A549 (cell line): Measurements from ENCODE around the gene SH3BP2. TPM values are rescaled to one million over a fixed set of nuclear protein-coding genes. Genes with fewer than 3 reads are reported as not detected.
A peak's percentile ranks its signal among the peaks of the same experiment; 100 is the strongest.

Experiments used
- ATAC-seq, 2 experiments: fragments of 200-7000 bp in 1 of 2; fragments of >200 bp in 1 of 2; cut with Nextera tagmentation in 1 of 2; cut with Tn5 transposase in 1 of 2; 3 replicates each; pipeline versions ENCODE4 v1.8.0 to v1.9.1; 2018 to 2020; ENCODE audit warnings: mild to moderate bottlenecking in 1 of 2, moderate library complexity in 1 of 2
- CTCF ChIA-PET: fragments of 300-600 bp; sonication (Branson Sonifier 250); formaldehyde crosslinking; extraction: SDS; loops from one replicate; lab custom pipeline; 2021; ENCODE audit warnings: antibody characterized with exemption, inconsistent platforms; lab: Yijun Ruan, JAX
- POLR2A ChIA-PET: fragments of 350-600 bp; formaldehyde crosslinking; extraction: SDS; loops from one replicate; lab custom pipeline; 2021; ENCODE audit warnings: antibody characterized with exemption, inconsistent platforms; lab: Yijun Ruan, JAX
- DNase-seq, 2 experiments: peaks; one replicate each; pipeline versions ENCODE4 v3.0.0 to v3.0.0-alpha.2; 2011 to 2016; ENCODE audit warnings: low read depth in 1 of 2, low spot score in 1 of 2
- FAIRE-seq: peaks from 2 replicates; lab custom pipeline; 2011; peaks lifted over from hg19 to GRCh38; lab: Jason Lieb, UNC
- H3K27ac ChIP-seq, 2 experiments: fragments of >200 bp; sonication (Bioruptor Twin); formaldehyde crosslinking; 3 replicates each; pipeline ENCODE4 v1.5.1; 2016 to 2017
- H3K4me1 ChIP-seq: fragments of >200 bp; sonication (Bioruptor Twin); formaldehyde crosslinking; 3 replicates; pipeline ENCODE4 v1.6.1; 2016
- H3K4me2 ChIP-seq: fragments of >200 bp; sonication (Bioruptor Twin); formaldehyde crosslinking; 3 replicates; pipeline ENCODE4 v1.6.1; 2016
- H3K4me3 ChIP-seq: fragments of >200 bp; sonication (Bioruptor Twin); formaldehyde crosslinking; 3 replicates; pipeline ENCODE4 v1.5.1; 2016
- H3K9me3 ChIP-seq: fragments of >200 bp; sonication (Bioruptor Twin); formaldehyde crosslinking; 3 replicates; pipeline ENCODE4 v1.6.1; 2016
- CBX2 ChIP-seq: fragments of 200-600 bp; sonication (generic); IDR thresholded peaks from 2 replicates; pipeline ENCODE4 v1.6.1; 2016; ENCODE audit warnings: low read depth, mild to moderate bottlenecking, borderline replicate concordance
- CHD2 ChIP-seq: fragments of 150-350 bp; IDR thresholded peaks from 2 replicates; pipeline ENCODE4 v1.6.1; 2014; ENCODE audit warnings: low read length; ENCODE audit not compliant: partially characterized antibody
- EHF ChIP-seq: fragments of 250-450 bp; sonication (Bioruptor Pico); IDR thresholded peaks from 2 replicates; pipeline ENCODE4 v1.5.0; 2020; ENCODE audit warnings: mild to moderate bottlenecking
- HOXB5 ChIP-seq: fragments of 250-450 bp; sonication (Bioruptor Pico); IDR thresholded peaks from 2 replicates; pipeline ENCODE4 v1.5.0; 2020; ENCODE audit warnings: mild to moderate bottlenecking, moderate library complexity
- JUNB ChIP-seq: fragments of >200 bp; sonication (Bioruptor Twin); formaldehyde crosslinking; IDR thresholded peaks from 2 replicates; pipeline ENCODE4 v1.6.1; 2016
- KDM1A ChIP-seq: fragments of 200-600 bp; sonication (generic); IDR thresholded peaks from 2 replicates; pipeline ENCODE4 v1.6.1; 2016; ENCODE audit warnings: low read depth, mild to moderate bottlenecking
- MYC ChIP-seq: IDR thresholded peaks from 2 replicates; pipeline ENCODE4 v1.6.1; 2012; ENCODE audit warnings: mild to moderate bottlenecking, inconsistent platforms, low read length, improper control_type of control experiment, borderline replicate concordance
- RAD21 ChIP-seq, 2 experiments: fragments of >200 bp in 1 of 2; sonication (Bioruptor Twin) in 1 of 2; formaldehyde crosslinking in 1 of 2; IDR thresholded peaks in 1 of 2; conservative IDR thresholded peaks in 1 of 2; 2 replicates in 1 of 2; 3 replicates in 1 of 2; pipeline ENCODE4 v1.6.1; 2012 to 2018; ENCODE audit warnings: inconsistent platforms in 1 of 2
- RCOR1 ChIP-seq: fragments of 150-350 bp; IDR thresholded peaks from 2 replicates; pipeline ENCODE4 v1.6.1; 2014; ENCODE audit warnings: antibody characterized with exemption, low read length, low read depth
- RFX5 ChIP-seq: fragments of 450-650 bp; IDR thresholded peaks from 2 replicates; pipeline ENCODE4 v1.7.1; 2014; ENCODE audit warnings: antibody characterized with exemption, mild to moderate bottlenecking, moderate library complexity
- SREBF2 ChIP-seq: fragments of 450-650 bp; IDR thresholded peaks from 2 replicates; pipeline ENCODE4 v1.6.1; 2014; ENCODE audit warnings: mild to moderate bottlenecking, moderate library complexity
- WGBS: methylation state at CpG from one replicate; pipeline ENCODE4 v1.1.6; 2017; ENCODE audit errors: missing lambda C conversion rate; 5-methylcytosine and 5-hydroxymethylcytosine counted together
- polyA plus RNA-seq, 4 experiments: library from polyadenylated mRNA; depleted of rRNA in 3 of 4; stranded (reverse); fragments of >200 nt; fragmentation: RNase III in 1 of 4; extraction: RNeasy Plus Mini Kit Qiagen cat#74134 plus additional on column Dnase treatment in 1 of 4; gene quantifications; 2 replicates in 3 of 4; 3 replicates in 1 of 4; pipeline ENCODE4 v1.2.3, GENCODE V29; 2011 to 2017
- TF ChIP-seq, protein P1 (sequence below): fragments of 200-600 bp; sonication (generic); IDR thresholded peaks from 2 replicates; pipeline ENCODE4 v1.6.1; 2016; ENCODE audit warnings: antibody characterized with exemption, mild to moderate bottlenecking, moderate library complexity
- TF ChIP-seq, protein P2 (sequence below): fragments of 250-450 bp; sonication (Bioruptor Pico); IDR thresholded peaks from 2 replicates; pipeline ENCODE4 v1.5.0; 2021; ENCODE audit warnings: mild to moderate bottlenecking, moderate library complexity, borderline replicate concordance

The SH3BP2 gene
- polyA plus RNA-seq, 2 of the 4 experiments (the other 2 are of a cell fraction): 4.4 to 6.0 TPM

DNA sequence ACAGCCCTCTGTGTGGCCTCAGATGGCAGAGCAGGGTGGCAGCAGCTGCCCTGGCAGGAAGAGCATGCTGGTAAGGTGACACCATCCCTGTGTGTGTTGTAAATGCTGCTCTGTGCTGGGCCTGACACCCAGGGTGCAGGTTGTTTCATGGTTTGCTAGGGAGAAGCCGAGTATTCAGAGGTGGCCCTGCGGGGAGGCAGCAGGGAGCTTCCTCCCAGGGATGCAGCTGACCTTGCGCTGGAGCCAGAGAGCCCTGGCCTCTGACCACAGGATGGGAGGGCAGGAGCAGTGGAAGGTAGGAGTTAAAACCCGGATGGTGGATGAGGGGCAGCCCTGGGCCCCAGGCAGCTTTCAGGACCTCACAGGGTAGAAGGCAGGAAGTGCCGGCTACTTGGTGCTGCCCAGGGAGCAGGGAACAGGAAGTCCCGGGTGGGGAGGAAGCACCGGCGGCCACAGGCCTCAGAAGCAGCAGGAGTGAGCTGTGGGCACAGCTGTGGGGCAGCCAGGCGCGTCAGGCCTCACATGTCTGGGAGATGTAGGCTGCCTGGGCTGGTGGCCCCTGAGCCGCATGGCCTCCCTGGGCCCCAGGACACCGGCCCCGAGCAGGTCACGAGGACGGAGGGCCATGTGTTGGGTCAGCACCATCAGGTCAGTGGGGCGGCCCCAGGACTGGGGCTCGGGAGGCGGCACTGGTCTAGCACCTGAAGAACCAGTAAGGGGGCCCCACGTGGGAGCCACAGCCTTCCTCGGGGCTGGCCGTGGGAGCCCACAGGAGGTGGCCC is 19.1 kb downstream of the SH3BP2 start (continued):
- no peak for TF ChIP-seq CBX2

DNA sequence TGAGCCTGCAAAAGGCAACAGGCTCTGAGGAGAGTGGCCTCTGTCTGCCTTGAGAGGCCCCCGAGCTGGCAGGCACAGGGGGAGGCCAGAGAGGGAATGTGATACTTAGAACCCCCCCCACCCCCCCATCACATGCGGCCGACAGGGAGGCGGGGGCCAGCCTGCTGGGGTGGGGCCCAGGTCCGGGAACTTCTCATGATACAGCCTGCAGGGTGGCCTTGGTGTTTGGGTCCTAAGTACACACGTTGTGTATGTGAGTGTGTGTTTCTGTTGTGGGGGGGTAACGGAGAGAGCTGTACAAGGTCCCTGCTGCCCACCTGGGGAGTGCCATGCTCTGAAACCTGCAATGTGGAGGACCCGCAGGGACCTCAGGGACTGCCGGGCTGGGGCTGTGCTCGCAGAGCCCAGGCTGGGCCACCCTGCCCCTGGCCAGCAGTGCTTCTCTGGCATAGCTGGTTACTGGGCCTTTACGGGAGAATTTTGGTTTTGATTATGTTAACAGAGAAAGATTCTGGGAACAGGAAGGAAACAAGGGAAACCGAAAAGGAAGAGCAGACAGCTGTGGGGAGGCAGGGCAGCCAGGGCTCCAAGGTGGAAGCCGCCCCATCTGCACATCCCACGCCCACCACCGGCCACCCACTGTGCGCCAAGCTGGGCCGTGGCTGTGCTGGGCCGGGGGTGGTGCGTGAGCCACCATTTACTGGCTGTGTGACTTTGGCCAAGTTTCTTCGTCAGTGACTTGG is 19.9 kb downstream of the SH3BP2 start:
- TF ChIP-seq KDM1A (no peak), RFX5 (no peak), CHD2 (no peak), RCOR1 (no peak), EHF (no peak), HOXB5 (CRISPR knock-in tag) (no peak), MYC (no peak)
- TF ChIP-seq, protein P1, sequence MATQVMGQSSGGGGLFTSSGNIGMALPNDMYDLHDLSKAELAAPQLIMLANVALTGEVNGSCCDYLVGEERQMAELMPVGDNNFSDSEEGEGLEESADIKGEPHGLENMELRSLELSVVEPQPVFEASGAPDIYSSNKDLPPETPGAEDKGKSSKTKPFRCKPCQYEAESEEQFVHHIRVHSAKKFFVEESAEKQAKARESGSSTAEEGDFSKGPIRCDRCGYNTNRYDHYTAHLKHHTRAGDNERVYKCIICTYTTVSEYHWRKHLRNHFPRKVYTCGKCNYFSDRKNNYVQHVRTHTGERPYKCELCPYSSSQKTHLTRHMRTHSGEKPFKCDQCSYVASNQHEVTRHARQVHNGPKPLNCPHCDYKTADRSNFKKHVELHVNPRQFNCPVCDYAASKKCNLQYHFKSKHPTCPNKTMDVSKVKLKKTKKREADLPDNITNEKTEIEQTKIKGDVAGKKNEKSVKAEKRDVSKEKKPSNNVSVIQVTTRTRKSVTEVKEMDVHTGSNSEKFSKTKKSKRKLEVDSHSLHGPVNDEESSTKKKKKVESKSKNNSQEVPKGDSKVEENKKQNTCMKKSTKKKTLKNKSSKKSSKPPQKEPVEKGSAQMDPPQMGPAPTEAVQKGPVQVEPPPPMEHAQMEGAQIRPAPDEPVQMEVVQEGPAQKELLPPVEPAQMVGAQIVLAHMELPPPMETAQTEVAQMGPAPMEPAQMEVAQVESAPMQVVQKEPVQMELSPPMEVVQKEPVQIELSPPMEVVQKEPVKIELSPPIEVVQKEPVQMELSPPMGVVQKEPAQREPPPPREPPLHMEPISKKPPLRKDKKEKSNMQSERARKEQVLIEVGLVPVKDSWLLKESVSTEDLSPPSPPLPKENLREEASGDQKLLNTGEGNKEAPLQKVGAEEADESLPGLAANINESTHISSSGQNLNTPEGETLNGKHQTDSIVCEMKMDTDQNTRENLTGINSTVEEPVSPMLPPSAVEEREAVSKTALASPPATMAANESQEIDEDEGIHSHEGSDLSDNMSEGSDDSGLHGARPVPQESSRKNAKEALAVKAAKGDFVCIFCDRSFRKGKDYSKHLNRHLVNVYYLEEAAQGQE: no peak
- WGBS: 82% methylated on average over 11 of the region's 20 CpGs
- ChIA-PET POLR2A (no interaction called here), CTCF (no interaction called here)
- no peak overlapping the region for H3K4me2 ChIP-seq
- H3K9me3 ChIP-seq: no peaks in the 10 kb centered on the region
- DNase-seq (no peak), ATAC-seq (no peak), FAIRE-seq (no peak)
- no peaks in the 10 kb centered on the region for H3K4me1 ChIP-seq
- peak overlapping the region in 1 of 2 experiments; percentile 35; a peak in 1 of 6 replicates for H3K27ac ChIP-seq
- H3K4me3 ChIP-seq: no peak overlapping the region

DNA sequence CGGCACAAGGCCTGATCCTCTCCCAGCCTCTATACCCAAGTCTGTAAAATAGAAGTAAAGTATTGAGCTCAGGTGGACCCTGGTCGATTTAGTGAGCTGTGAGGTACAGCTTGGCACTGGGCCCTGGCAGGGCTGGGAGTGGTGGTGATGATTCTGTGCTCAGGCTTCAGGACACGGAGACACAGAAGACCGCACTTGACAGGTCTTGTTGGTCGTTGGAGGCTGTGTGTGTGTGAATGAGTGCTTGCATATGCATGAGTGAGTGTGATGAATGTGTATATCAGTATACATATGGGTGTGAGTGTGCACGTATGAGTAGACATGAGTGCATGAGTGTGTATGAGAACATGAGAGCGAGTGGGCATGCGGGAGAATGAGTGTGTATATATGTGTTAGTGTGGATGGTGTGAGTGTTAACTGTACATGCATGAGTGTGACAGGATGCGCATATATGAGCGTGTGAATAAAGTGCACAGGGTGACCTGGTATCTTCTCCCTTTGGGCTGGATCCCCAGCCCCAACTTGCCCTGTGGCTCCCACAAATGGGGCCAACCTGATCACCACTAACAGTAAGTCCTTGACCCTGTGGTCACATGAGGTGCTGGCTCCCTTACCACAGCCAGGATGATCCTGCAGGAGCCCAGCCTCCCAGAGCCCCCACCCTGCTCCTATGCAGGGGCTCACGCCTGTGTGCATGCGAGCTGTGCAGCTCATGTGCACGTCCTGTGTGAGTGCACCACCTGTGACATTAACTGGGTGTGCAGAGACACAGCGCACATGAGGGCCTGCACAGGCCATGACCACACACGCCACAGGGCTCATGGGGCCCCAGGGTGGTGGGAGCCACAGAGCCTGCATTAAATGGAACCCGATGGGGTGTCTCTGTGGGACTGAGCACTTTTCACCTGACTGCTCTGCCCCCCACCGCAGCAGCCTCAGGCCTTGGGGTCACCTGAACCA is 20.8 kb downstream of the SH3BP2 start:
- no peaks in the 10 kb centered on the region for H3K9me3 ChIP-seq
- no peak for FAIRE-seq
- POLR2A ChIA-PET: no interaction called here
- no peak overlapping the region for H3K4me2 ChIP-seq
- TF ChIP-seq HOXB5 (CRISPR knock-in tag) (no peak), RAD21 (conservative IDR thresholded peaks at IDR 0.05 in 1 of 2, IDR thresholded peaks at IDR 0.05 in 1 of 2) (no peak), JUNB (no peak), SREBF2 (no peak)
- TF ChIP-seq, protein P2, sequence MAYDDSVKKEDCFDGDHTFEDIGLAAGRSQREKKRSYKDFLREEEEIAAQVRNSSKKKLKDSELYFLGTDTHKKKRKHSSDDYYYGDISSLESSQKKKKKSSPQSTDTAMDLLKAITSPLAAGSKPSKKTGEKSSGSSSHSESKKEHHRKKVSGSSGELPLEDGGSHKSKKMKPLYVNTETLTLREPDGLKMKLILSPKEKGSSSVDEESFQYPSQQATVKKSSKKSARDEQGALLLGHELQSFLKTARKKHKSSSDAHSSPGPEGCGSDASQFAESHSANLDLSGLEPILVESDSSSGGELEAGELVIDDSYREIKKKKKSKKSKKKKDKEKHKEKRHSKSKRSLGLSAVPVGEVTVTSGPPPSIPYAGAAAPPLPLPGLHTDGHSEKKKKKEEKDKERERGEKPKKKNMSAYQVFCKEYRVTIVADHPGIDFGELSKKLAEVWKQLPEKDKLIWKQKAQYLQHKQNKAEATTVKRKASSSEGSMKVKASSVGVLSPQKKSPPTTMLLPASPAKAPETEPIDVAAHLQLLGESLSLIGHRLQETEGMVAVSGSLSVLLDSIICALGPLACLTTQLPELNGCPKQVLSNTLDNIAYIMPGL (CRISPR knock-in tag): no peak
- TF ChIP-seq, protein P1: no peak
- TF ChIP-seq, all 56 proteins: peak for 0
- DNase-seq (no peak), ATAC-seq (no peak)
- Histone ChIP-seq H3K4me1 (no peaks in the 10 kb centered on the region), H3K27ac (no peak overlapping the region), H3K4me3 (no peak overlapping the region)
- CTCF ChIA-PET: no interaction called here
- 86% methylated on average over 9 of the region's 17 CpGs for WGBS
